Measurements from ENCODE around the gene PDGFD.

PDGFD gene

GRCh38 chr11:103967985-103968384, 196.0 kb downstream of the PDGFD start:
- H3K9me3 ChIP-seq (ENCODE audit: control insufficient read depth, low read length): no peaks in the 10 kb centered on the region
- H3K27ac ChIP-seq (ENCODE audit: insufficient read depth, low read depth, low read length, poor library complexity, severe bottlenecking): no peak overlapping the region
- no peaks in the 10 kb centered on the region for H3K36me3 ChIP-seq (ENCODE audit: control insufficient read depth, insufficient read depth, low read length)
- no peaks in the 10 kb centered on the region for H3K4me1 ChIP-seq (ENCODE audit: control insufficient read depth, insufficient read depth, low read length)
- no peak overlapping the region for H3K4me3 ChIP-seq (ENCODE audit: insufficient read depth, low read depth, low read length)
- WGBS, 2 experiments: 93% methylated on average over 8 of the region's 8 CpGs
- no peaks in the 10 kb centered on the region for H3K27me3 ChIP-seq (ENCODE audit: control insufficient read depth, insufficient read depth, low read length, poor library complexity, severe bottlenecking)

GRCh38 chr11:103964390-103964789, 199.6 kb downstream of the PDGFD start:
- Histone ChIP-seq H3K27ac (ENCODE audit: insufficient read depth, low read depth, low read length, poor library complexity, severe bottlenecking) (no peak overlapping the region), H3K9me3 (ENCODE audit: control insufficient read depth, low read length) (no peaks in the 10 kb centered on the region), H3K4me1 (ENCODE audit: control insufficient read depth, insufficient read depth, low read length) (peaks cover 5% of the 10 kb centered on the region), H3K36me3 (ENCODE audit: control insufficient read depth, insufficient read depth, low read length) (no peaks in the 10 kb centered on the region), H3K4me3 (ENCODE audit: insufficient read depth, low read depth, low read length) (no peak overlapping the region), H3K27me3 (ENCODE audit: control insufficient read depth, insufficient read depth, low read length, poor library complexity, severe bottlenecking) (no peaks in the 10 kb centered on the region)

- 90 to 100% methylated on average over 2 of the region's 2 CpGs for WGBS, 2 experiments
- Histone ChIP-seq H3K27ac (ENCODE audit: insufficient read depth, low read depth, low read length, poor library complexity, severe bottlenecking) (no peak overlapping the region), H3K4me1 (ENCODE audit: control insufficient read depth, insufficient read depth, low read length) (peaks cover 5% of the 10 kb centered on the region), H3K9me3 (ENCODE audit: control insufficient read depth, low read length) (no peaks in the 10 kb centered on the region), H3K27me3 (ENCODE audit: control insufficient read depth, insufficient read depth, low read length, poor library complexity, severe bottlenecking) (no peaks in the 10 kb centered on the region), H3K36me3 (ENCODE audit: control insufficient read depth, insufficient read depth, low read length) (no peaks in the 10 kb centered on the region), H3K4me3 (ENCODE audit: insufficient read depth, low read depth, low read length) (no peak overlapping the region)
These were observed 200.3 kb downstream of the PDGFD start for GRCh38 chr11:103963648-103964047.

GRCh38 chr11:103961010-103961409, 202.9 kb downstream of the PDGFD start:
- no peak overlapping the region for H3K27ac ChIP-seq (ENCODE audit: insufficient read depth, low read depth, low read length, poor library complexity, severe bottlenecking)
- no peaks in the 10 kb centered on the region for H3K9me3 ChIP-seq (ENCODE audit: control insufficient read depth, low read length)
- peaks cover 5% of the 10 kb centered on the region for H3K4me1 ChIP-seq (ENCODE audit: control insufficient read depth, insufficient read depth, low read length)
- no peaks in the 10 kb centered on the region for H3K27me3 ChIP-seq (ENCODE audit: control insufficient read depth, insufficient read depth, low read length, poor library complexity, severe bottlenecking)
- H3K36me3 ChIP-seq (ENCODE audit: control insufficient read depth, insufficient read depth, low read length): no peaks in the 10 kb centered on the region
- no peak overlapping the region for H3K4me3 ChIP-seq (ENCODE audit: insufficient read depth, low read depth, low read length)

GRCh38 chr11:103960108-103960507, 203.8 kb downstream of the PDGFD start:
- H3K4me1 ChIP-seq (ENCODE audit: control insufficient read depth, insufficient read depth, low read length): peaks cover 5% of the 10 kb centered on the region
- H3K9me3 ChIP-seq (ENCODE audit: control insufficient read depth, low read length): no peaks in the 10 kb centered on the region
- H3K36me3 ChIP-seq (ENCODE audit: control insufficient read depth, insufficient read depth, low read length): no peaks in the 10 kb centered on the region
- no peak overlapping the region for H3K27ac ChIP-seq (ENCODE audit: insufficient read depth, low read depth, low read length, poor library complexity, severe bottlenecking)
- WGBS, 2 experiments: 91 to 94% methylated on average over 2 of the region's 2 CpGs
- no peak overlapping the region for H3K4me3 ChIP-seq (ENCODE audit: insufficient read depth, low read depth, low read length)
- no peaks in the 10 kb centered on the region for H3K27me3 ChIP-seq (ENCODE audit: control insufficient read depth, insufficient read depth, low read length, poor library complexity, severe bottlenecking)

GRCh38 chr11:103959279-103959942, 204.5 kb downstream of the PDGFD start:
- Histone ChIP-seq H3K36me3 (ENCODE audit: control insufficient read depth, insufficient read depth, low read length) (no peaks in the 10 kb centered on the region), H3K27me3 (ENCODE audit: control insufficient read depth, insufficient read depth, low read length, poor library complexity, severe bottlenecking) (no peaks in the 10 kb centered on the region), H3K4me1 (ENCODE audit: control insufficient read depth, insufficient read depth, low read length) (peaks cover 5% of the 10 kb centered on the region), H3K4me3 (ENCODE audit: insufficient read depth, low read depth, low read length) (no peak overlapping the region), H3K9me3 (ENCODE audit: control insufficient read depth, low read length) (no peaks in the 10 kb centered on the region), H3K27ac (ENCODE audit: insufficient read depth, low read depth, low read length, poor library complexity, severe bottlenecking) (no peak overlapping the region)
- 84 to 91% methylated on average over 2 to 3 of the region's 3 CpGs for WGBS, 2 experiments

- H3K4me1 ChIP-seq (ENCODE audit: control insufficient read depth, insufficient read depth, low read length): peaks cover 5% of the 10 kb centered on the region
- H3K9me3 ChIP-seq (ENCODE audit: control insufficient read depth, low read length): no peaks in the 10 kb centered on the region
- H3K27ac ChIP-seq (ENCODE audit: insufficient read depth, low read depth, low read length, poor library complexity, severe bottlenecking): no peak overlapping the region
- H3K36me3 ChIP-seq (ENCODE audit: control insufficient read depth, insufficient read depth, low read length): no peaks in the 10 kb centered on the region
- no peak overlapping the region for H3K4me3 ChIP-seq (ENCODE audit: insufficient read depth, low read depth, low read length)
- 90 to 97% methylated on average over 2 to 5 of the region's 5 CpGs for WGBS, 2 experiments
- no peaks in the 10 kb centered on the region for H3K27me3 ChIP-seq (ENCODE audit: control insufficient read depth, insufficient read depth, low read length, poor library complexity, severe bottlenecking)
These were observed 205.3 kb downstream of the PDGFD start for GRCh38 chr11:103958475-103959215.

- no peak overlapping the region for H3K27ac ChIP-seq (ENCODE audit: insufficient read depth, low read depth, low read length, poor library complexity, severe bottlenecking)
- no peaks in the 10 kb centered on the region for H3K9me3 ChIP-seq (ENCODE audit: control insufficient read depth, low read length)
- H3K4me1 ChIP-seq (ENCODE audit: control insufficient read depth, insufficient read depth, low read length): no peaks in the 10 kb centered on the region
- 87 to 91% methylated on average over 5 of the region's 5 CpGs for WGBS, 2 experiments
- H3K36me3 ChIP-seq (ENCODE audit: control insufficient read depth, insufficient read depth, low read length): no peaks in the 10 kb centered on the region
- H3K4me3 ChIP-seq (ENCODE audit: insufficient read depth, low read depth, low read length): no peak overlapping the region
- H3K27me3 ChIP-seq (ENCODE audit: control insufficient read depth, insufficient read depth, low read length, poor library complexity, severe bottlenecking): no peaks in the 10 kb centered on the region
These were observed 210.0 kb downstream of the PDGFD start for GRCh38 chr11:103953797-103954486.

DNA sequence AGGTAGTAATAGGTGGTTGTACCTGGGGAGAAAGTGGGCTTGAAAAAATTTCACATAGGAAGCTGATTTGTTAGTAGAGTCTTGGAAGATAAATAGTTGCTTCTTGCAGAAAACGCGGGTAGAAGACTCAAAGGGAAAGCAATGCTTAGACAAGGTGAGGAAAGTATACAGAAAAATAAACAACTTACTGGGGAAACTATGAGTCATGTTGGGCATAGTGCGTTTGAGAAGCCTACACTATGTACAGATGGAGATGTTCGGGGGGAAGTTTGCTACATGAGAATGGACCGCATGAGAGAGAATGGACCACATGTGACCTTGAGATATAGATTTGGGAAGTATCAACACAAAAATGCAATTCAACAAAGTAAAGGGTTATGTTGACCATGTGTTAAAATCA, 214.2 kb downstream of the PDGFD start:
- H3K4me1 ChIP-seq (ENCODE audit: control insufficient read depth, insufficient read depth, low read length): no peaks in the 10 kb centered on the region
- no peaks in the 10 kb centered on the region for H3K9me3 ChIP-seq (ENCODE audit: control insufficient read depth, low read length)
- no peak overlapping the region for H3K27ac ChIP-seq (ENCODE audit: insufficient read depth, low read depth, low read length, poor library complexity, severe bottlenecking)
- H3K27me3 ChIP-seq (ENCODE audit: control insufficient read depth, insufficient read depth, low read length, poor library complexity, severe bottlenecking): no peaks in the 10 kb centered on the region
- H3K36me3 ChIP-seq (ENCODE audit: control insufficient read depth, insufficient read depth, low read length): no peaks in the 10 kb centered on the region
- H3K4me3 ChIP-seq (ENCODE audit: insufficient read depth, low read depth, low read length): no peak overlapping the region
- WGBS, 2 experiments: 95 to 96% methylated on average over 5 of the region's 5 CpGs

GRCh38 chr11:103948187-103948763, 215.7 kb downstream of the PDGFD start:
- Histone ChIP-seq H3K36me3 (ENCODE audit: control insufficient read depth, insufficient read depth, low read length) (no peaks in the 10 kb centered on the region), H3K27ac (ENCODE audit: insufficient read depth, low read depth, low read length, poor library complexity, severe bottlenecking) (no peak overlapping the region), H3K9me3 (ENCODE audit: control insufficient read depth, low read length) (no peaks in the 10 kb centered on the region), H3K4me3 (ENCODE audit: insufficient read depth, low read depth, low read length) (no peak overlapping the region), H3K27me3 (ENCODE audit: control insufficient read depth, insufficient read depth, low read length, poor library complexity, severe bottlenecking) (no peaks in the 10 kb centered on the region), H3K4me1 (ENCODE audit: control insufficient read depth, insufficient read depth, low read length) (no peaks in the 10 kb centered on the region)
- 97 to 100% methylated on average over 1 to 2 of the region's 2 CpGs for WGBS, 2 experiments

Data from ectodermal cell (in vitro differentiated cells).